SK-N-SH (cell line): Measurements from ENCODE around the gene SLF2. TPM values are rescaled to one million over a fixed set of nuclear protein-coding genes. Genes with fewer than 3 reads are reported as not detected.

Experiments
- CTCF ChIA-PET: fragments of 300-600, 350-600 bp; formaldehyde crosslinking; extraction: SDS; loops from one replicate; lab custom pipeline; 2021; lab: Yijun Ruan, JAX
- POLR2A ChIA-PET: fragments of 350-600 bp; sonication (Branson Sonifier 250); formaldehyde crosslinking; extraction: SDS; loops from one replicate; lab custom pipeline; 2020; ENCODE audit warnings: antibody characterized with exemption, inconsistent platforms; lab: Yijun Ruan, JAX
- DNase-seq: peaks from one replicate; pipeline ENCODE4 v3.0.0; 2012
- H2AFZ ChIP-seq: fragments of 200-600 bp; sonication (generic); 2 replicates; pipeline ENCODE4 v1.8.1; 2016; ENCODE audit warnings: antibody characterized with exemption, mild to moderate bottlenecking, low read depth
- H3F3A ChIP-seq: fragments of 200-600 bp; sonication (generic); replicated peaks from 2 replicates; pipeline ENCODE3; 2016; ENCODE audit warnings: antibody characterized with exemption, mild to moderate bottlenecking; ENCODE audit not compliant: insufficient read depth
- H3K27ac ChIP-seq, 2 experiments: fragments of 200-500 bp in 1 of 2; fragments of 200-600 bp in 1 of 2; sonication (Bioruptor generic) in 1 of 2; sonication (generic), shearing (Covaris generic) in 1 of 2; 2 replicates each; pipeline versions ENCODE4 v1.5.1 to v1.6.1; 2014 to 2016; ENCODE audit warnings: low read depth in 2 of 2, inconsistent platforms in 1 of 2, low read length in 1 of 2, mild to moderate bottlenecking in 1 of 2, mixed read lengths in 1 of 2
- H3K27me3 ChIP-seq: fragments of 200-600 bp; sonication (generic), shearing (Covaris generic); 2 replicates; pipeline ENCODE4 v1.6.1; 2016; ENCODE audit warnings: mixed run types; ENCODE audit not compliant: insufficient read depth
- H3K36me3 ChIP-seq, 2 experiments: fragments of 200-500 bp in 1 of 2; fragments of 200-600 bp in 1 of 2; sonication (Bioruptor generic) in 1 of 2; sonication (generic) in 1 of 2; replicated peaks in 1 of 2; 2 replicates each; pipeline versions ENCODE3 to v1.5.1; 2014 to 2016; ENCODE audit warnings: low read length in 1 of 2, mild to moderate bottlenecking in 1 of 2; ENCODE audit not compliant: insufficient read depth in 2 of 2, control insufficient read depth in 1 of 2
- H3K4me1 ChIP-seq, 2 experiments: fragments of 200-500 bp in 1 of 2; fragments of 200-600 bp in 1 of 2; sonication (Bioruptor generic) in 1 of 2; sonication (generic), shearing (Covaris generic) in 1 of 2; 2 replicates each; pipeline versions ENCODE4 v1.5.1 to v1.6.1; 2014 to 2016; ENCODE audit warnings: low read depth in 1 of 2, low read length in 1 of 2, mixed run types in 1 of 2; ENCODE audit not compliant: insufficient read depth in 2 of 2, control insufficient read depth in 1 of 2
- H3K4me2 ChIP-seq: fragments of 200-600 bp; sonication (generic), shearing (Covaris generic); 2 replicates; pipeline ENCODE4 v1.6.1; 2017; ENCODE audit warnings: mixed run types
- H3K4me3 ChIP-seq, 2 experiments: fragments of 200-500 bp in 1 of 2; fragments of 200-600 bp in 1 of 2; sonication (Bioruptor generic) in 1 of 2; sonication (generic), shearing (Covaris generic) in 1 of 2; 2 replicates each; pipeline versions ENCODE4 v1.5.1 to v1.8.1; 2014 to 2016; ENCODE audit warnings: low read depth in 2 of 2, inconsistent platforms in 1 of 2, low read length in 1 of 2, mild to moderate bottlenecking in 1 of 2, mixed read lengths in 1 of 2, moderate library complexity in 1 of 2
- H3K79me2 ChIP-seq: fragments of 200-600 bp; sonication (generic); 2 replicates; pipeline ENCODE4 v1.8.1; 2017; ENCODE audit warnings: mild to moderate bottlenecking; ENCODE audit not compliant: insufficient read depth
- H3K9ac ChIP-seq: fragments of 200-600 bp; sonication (generic); 2 replicates; pipeline ENCODE4 v1.6.1; 2017; ENCODE audit warnings: mixed run types
- H3K9me2 ChIP-seq: fragments of 200-600 bp; sonication (generic); 2 replicates; pipeline ENCODE4 v1.6.1; 2017; ENCODE audit warnings: mixed run types
- H3K9me3 ChIP-seq: fragments of 200-600 bp; sonication (generic); 2 replicates; pipeline ENCODE4 v1.6.1; 2017; ENCODE audit warnings: mixed run types, mild to moderate bottlenecking, moderate library complexity
- H4K20me1 ChIP-seq: fragments of 200-600 bp; sonication (generic); 2 replicates; pipeline ENCODE4 v1.6.1; 2017; ENCODE audit warnings: mild to moderate bottlenecking, mixed run types; ENCODE audit not compliant: insufficient read depth
- GATA2 ChIP-seq: sonication (generic); formaldehyde crosslinking; IDR thresholded peaks from 2 replicates; pipeline ENCODE4 v1.5.0; 2020; ENCODE audit warnings: mild to moderate bottlenecking, missing genetic modification reagents
- MXI1 ChIP-seq: IDR thresholded peaks from 2 replicates; pipeline ENCODE4 v1.6.1; 2012; ENCODE audit warnings: mild to moderate bottlenecking, low read depth, low read length, improper control_type of control experiment
- NFIC ChIP-seq: IDR thresholded peaks from 2 replicates; pipeline ENCODE4 v1.4.0; 2012; ENCODE audit warnings: borderline replicate concordance
- SIN3A ChIP-seq: IDR thresholded peaks from 2 replicates; pipeline ENCODE4 v1.6.1; 2012; ENCODE audit warnings: low read depth, mild to moderate bottlenecking, low read length, moderate library complexity, borderline replicate concordance
- WGBS: methylation state at CpG from one replicate; pipeline ENCODE4 v1.1.6; 2017; ENCODE audit warnings: low lambda C conversion rate; 5-methylcytosine and 5-hydroxymethylcytosine counted together
- polyA plus RNA-seq, 3 experiments: library from polyadenylated mRNA; depleted of rRNA; stranded (reverse); fragments of >200 nt; gene quantifications; 2 replicates each; pipeline ENCODE4 v1.2.3, GENCODE V29; 2012
- TF ChIP-seq, protein P1 (sequence below): IDR thresholded peaks from 2 replicates; pipeline ENCODE4 v1.6.1; 2012; ENCODE audit warnings: mild to moderate bottlenecking, low read depth, low read length, moderate library complexity
- TF ChIP-seq, protein P2 (sequence below): IDR thresholded peaks from 2 replicates; pipeline ENCODE4; 2012
- TF ChIP-seq, protein P3 (sequence below): fragments of 200-600 bp; sonication (generic); IDR thresholded peaks from 2 replicates; pipeline ENCODE4 v1.6.1; 2017; ENCODE audit warnings: antibody characterized with exemption, mild to moderate bottlenecking, moderate library complexity

Gene SLF2
- polyA plus RNA-seq, 1 of the 3 experiments (the other 2 are of a cell fraction) = 6.3 TPM

DNA sequence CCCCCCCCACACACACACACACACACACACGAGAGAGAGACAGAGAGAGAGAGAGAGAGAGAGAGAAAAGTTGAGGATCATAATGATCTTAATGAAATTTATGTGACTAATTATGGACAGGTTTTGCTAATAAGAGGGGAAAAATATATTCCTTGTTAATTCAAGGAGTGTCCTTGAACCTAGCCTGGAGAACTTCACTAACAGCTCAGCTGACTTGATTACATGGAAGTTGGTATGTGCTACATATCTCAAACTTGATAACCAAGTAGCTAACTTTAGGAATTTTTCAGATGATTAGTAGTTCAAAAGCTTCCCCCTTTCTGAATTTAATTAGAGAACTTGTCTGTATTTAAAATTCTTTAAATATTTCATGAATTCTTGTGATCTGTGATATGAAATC, 15.3 kb downstream of the SLF2 start (continued):
- TF ChIP-seq, protein P1, sequence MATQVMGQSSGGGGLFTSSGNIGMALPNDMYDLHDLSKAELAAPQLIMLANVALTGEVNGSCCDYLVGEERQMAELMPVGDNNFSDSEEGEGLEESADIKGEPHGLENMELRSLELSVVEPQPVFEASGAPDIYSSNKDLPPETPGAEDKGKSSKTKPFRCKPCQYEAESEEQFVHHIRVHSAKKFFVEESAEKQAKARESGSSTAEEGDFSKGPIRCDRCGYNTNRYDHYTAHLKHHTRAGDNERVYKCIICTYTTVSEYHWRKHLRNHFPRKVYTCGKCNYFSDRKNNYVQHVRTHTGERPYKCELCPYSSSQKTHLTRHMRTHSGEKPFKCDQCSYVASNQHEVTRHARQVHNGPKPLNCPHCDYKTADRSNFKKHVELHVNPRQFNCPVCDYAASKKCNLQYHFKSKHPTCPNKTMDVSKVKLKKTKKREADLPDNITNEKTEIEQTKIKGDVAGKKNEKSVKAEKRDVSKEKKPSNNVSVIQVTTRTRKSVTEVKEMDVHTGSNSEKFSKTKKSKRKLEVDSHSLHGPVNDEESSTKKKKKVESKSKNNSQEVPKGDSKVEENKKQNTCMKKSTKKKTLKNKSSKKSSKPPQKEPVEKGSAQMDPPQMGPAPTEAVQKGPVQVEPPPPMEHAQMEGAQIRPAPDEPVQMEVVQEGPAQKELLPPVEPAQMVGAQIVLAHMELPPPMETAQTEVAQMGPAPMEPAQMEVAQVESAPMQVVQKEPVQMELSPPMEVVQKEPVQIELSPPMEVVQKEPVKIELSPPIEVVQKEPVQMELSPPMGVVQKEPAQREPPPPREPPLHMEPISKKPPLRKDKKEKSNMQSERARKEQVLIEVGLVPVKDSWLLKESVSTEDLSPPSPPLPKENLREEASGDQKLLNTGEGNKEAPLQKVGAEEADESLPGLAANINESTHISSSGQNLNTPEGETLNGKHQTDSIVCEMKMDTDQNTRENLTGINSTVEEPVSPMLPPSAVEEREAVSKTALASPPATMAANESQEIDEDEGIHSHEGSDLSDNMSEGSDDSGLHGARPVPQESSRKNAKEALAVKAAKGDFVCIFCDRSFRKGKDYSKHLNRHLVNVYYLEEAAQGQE = no peak
- TF ChIP-seq GATA2 (CRISPR knock-in tag) = no peak
- no peak for TF ChIP-seq NFIC
- TF ChIP-seq, protein P2, sequence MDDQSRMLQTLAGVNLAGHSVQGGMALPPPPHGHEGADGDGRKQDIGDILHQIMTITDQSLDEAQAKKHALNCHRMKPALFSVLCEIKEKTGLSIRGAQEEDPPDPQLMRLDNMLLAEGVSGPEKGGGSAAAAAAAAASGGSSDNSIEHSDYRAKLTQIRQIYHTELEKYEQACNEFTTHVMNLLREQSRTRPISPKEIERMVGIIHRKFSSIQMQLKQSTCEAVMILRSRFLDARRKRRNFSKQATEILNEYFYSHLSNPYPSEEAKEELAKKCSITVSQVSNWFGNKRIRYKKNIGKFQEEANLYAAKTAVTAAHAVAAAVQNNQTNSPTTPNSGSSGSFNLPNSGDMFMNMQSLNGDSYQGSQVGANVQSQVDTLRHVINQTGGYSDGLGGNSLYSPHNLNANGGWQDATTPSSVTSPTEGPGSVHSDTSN = no peak
- TF ChIP-seq, all 33 proteins: peak for 0

DNA sequence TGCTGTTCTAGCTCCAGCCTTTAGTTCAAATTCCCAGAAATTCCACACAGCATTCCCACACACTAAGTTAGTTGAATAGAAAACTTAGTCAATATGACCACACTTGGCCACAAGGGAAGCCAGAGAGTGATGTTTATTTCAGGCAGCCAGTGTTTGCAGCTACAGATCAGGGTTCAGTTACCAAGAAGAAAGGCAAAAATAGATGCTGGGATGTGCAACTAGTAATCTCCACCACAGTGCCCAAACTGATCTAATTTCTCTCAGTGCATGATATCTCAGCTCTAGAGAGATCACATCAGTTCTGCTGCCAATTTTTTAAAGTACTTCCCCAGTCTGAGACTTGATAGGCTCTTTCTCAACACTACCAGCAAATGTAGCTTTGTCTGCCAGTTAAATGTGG, 17.6 kb downstream of the SLF2 start:
- H3K27ac ChIP-seq = no peak overlapping the region
- H3K79me2 ChIP-seq = 0 out of 2 replicates have a peak, but pooled peaks cover 9% of the 10 kb centered on the region
- ChIA-PET CTCF (interaction anchor here (1.1 kb wide), 1 partner anchor 36 kb away, joined by 4 read pairs; no protein-coding TSS in a partner anchor), POLR2A (no interaction called here)
- no peaks in the 10 kb centered on the region for H3K9me3 ChIP-seq
- no peak overlapping the region for H3K4me2 ChIP-seq
- no peaks in the 10 kb centered on the region for H3K9me2 ChIP-seq
- H3F3A ChIP-seq = peaks cover 17% of the 10 kb centered on the region
- H3K36me3 ChIP-seq = peaks cover 71 to 90% of the 10 kb centered on the region in 2 experiments
- H3K4me1 ChIP-seq = no peaks in the 10 kb centered on the region
- TF ChIP-seq MXI1 = no peak
- TF ChIP-seq, protein P3, sequence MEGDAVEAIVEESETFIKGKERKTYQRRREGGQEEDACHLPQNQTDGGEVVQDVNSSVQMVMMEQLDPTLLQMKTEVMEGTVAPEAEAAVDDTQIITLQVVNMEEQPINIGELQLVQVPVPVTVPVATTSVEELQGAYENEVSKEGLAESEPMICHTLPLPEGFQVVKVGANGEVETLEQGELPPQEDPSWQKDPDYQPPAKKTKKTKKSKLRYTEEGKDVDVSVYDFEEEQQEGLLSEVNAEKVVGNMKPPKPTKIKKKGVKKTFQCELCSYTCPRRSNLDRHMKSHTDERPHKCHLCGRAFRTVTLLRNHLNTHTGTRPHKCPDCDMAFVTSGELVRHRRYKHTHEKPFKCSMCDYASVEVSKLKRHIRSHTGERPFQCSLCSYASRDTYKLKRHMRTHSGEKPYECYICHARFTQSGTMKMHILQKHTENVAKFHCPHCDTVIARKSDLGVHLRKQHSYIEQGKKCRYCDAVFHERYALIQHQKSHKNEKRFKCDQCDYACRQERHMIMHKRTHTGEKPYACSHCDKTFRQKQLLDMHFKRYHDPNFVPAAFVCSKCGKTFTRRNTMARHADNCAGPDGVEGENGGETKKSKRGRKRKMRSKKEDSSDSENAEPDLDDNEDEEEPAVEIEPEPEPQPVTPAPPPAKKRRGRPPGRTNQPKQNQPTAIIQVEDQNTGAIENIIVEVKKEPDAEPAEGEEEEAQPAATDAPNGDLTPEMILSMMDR = peak; percentile 28; the same call in 1 of the 2 replicates
- TF ChIP-seq, all 33 proteins: peak for 1
- no peak overlapping the region for H3K9ac ChIP-seq
- H3K4me3 ChIP-seq = no peak overlapping the region
- H2AFZ ChIP-seq = no peak overlapping the region
- DNase-seq = no peak
- H3K27me3 ChIP-seq = no peaks in the 10 kb centered on the region
- H4K20me1 ChIP-seq = no peaks in the 10 kb centered on the region

DNA sequence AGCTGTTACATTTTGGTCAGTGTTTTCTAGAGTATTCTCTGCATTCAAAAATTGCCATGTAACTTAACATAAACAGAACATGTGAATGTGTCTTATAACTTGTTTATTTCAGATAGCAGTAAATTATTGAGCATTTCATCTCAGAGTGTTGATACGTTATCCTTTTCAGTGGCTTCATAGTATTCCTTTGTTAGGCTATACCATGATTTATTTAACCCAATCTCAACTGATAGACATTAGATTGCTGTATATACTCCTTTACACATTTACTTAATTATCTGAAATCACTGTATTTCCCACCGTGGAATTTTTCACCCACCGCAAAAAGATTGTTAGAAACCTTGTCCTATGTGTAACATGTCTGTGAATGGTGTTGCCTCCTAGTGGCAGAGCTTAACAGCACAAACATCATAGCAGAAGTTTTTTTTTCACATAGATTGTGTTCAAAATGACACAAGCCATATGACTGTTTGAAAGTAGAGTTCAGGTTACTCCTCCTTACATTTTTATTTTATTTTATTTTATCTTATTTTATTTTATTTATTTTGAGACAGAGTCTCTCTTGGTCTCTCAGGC, 21.4 kb downstream of the SLF2 start:
- Histone ChIP-seq H3K4me3 (no peak overlapping the region), H3K4me1 (no peaks in the 10 kb centered on the region), H2AFZ (no peak overlapping the region), H3K27me3 (no peaks in the 10 kb centered on the region), H3K9me3 (no peaks in the 10 kb centered on the region), H3K79me2 (no peaks in the 10 kb centered on the region; the same call in 1 of the 2 replicates), H3K9ac (no peak overlapping the region), H3K9me2 (no peaks in the 10 kb centered on the region)
- whole genome bisulfite sequencing = 96% methylated on average over 3 of the region's 3 CpGs
- POLR2A ChIA-PET = no interaction called here
- TF ChIP-seq, protein P3 = peak; percentile 65
- no peak for TF ChIP-seq SIN3A
- TF ChIP-seq, all 33 proteins: peak for 1
- Histone ChIP-seq H3K36me3 (peaks cover 64 to 89% of the 10 kb centered on the region in 2 experiments), H3K4me2 (no peak overlapping the region), H4K20me1 (no peaks in the 10 kb centered on the region), H3F3A (peaks cover 16% of the 10 kb centered on the region), H3K27ac (no peak overlapping the region)
- DNase-seq = peak; percentile 20
- CTCF ChIA-PET = interaction anchor here (0.7 to 1.9 kb wide), 8 partner anchors 10 to 56 kb away, joined by 3 to 8 read pairs (median 4); partner anchors contain the start of gene SLF2
